ENCODE results near the gene EN2. TPM values are rescaled to one million over a fixed set of nuclear protein-coding genes. Genes with fewer than 3 reads are reported as not detected.

Gene EN2
- total RNA-seq, 4 donors from 2014 or later = not detected

DNA sequence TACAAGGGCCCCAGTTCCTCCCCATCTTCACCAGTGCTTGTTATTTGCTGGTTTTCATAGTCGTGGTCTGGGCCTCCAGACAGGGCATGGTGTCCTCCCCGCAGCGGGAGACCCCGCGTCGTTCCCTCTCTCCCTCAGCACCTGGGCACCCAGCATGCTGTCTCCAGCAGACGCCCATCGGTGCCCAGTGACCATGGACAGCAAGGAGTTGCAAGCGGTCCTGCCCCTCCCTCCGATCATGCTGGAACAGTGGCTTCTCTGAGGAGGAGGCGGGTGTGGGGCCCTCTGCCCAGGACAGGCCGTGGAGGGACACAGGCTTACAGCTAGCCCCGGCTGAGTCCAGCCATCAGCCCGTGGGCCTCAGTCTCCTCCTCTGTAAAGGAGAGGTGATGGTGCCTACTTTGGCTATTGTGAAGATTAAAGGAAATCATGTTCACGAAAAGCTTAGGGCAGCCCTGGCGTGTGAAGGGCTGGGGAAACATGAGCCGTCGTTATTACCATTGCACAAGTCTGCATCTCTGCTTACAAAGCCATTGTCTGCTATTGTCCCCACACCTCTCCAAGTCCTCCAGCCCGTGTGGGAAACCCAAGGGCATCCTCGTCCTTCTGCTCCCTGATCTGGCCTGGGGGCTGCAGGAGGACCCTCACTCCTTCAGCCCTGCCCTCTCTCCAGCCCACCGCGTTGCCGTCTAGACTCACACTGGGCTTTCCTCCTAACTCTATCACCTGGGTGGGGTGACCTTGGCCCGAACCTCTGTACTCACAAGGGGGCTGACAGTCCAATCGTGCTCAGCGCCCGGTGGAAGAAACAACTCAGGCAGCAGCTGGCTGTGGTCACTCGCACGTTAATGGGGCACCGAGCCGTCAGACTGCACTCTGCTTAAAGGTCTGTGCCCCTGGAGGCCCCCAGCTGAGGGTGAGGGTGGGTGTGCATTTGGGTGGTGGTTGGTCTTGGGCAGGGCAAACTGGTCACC, 29.9 kb downstream of the EN2 start:
- Histone ChIP-seq H3K27me3 (peaks cover 66% of the 10 kb centered on the region), H3K9me3 (no peaks in the 10 kb centered on the region), H3K4me1 (peaks cover 0 to 14% (median 8%) of the 10 kb centered on the region in 4 donors), H3K36me3 (no peaks in the 10 kb centered on the region), H3K27ac (no peak overlapping the region), H3K4me3 (no peak overlapping the region)
- WGBS, 2 donors (ENCODE audit: low coverage in 1 of 2) = 40 to 81% methylated on average over 1 to 31 of the region's 31 CpGs
- TF ChIP-seq EP300 (IDR thresholded peaks at IDR 0.05; ENCODE audit: low read depth) = no peak
- TF ChIP-seq POLR2A (IDR thresholded peaks at IDR 0.05) = no peak
- no peak for DNase-seq
- intact Hi-C loops (cut with DNase I; ENCODE audit: low total_unique reads) = no loop called here
- in situ Hi-C loops (cut with MboI; ENCODE audit: low pct_ligation_motif_present in 1 of 4, low pct_unique_long_range_greater_than_20kb in 1 of 4, low sequenced_read_pairs in 3 of 4) = no loop called here

DNA sequence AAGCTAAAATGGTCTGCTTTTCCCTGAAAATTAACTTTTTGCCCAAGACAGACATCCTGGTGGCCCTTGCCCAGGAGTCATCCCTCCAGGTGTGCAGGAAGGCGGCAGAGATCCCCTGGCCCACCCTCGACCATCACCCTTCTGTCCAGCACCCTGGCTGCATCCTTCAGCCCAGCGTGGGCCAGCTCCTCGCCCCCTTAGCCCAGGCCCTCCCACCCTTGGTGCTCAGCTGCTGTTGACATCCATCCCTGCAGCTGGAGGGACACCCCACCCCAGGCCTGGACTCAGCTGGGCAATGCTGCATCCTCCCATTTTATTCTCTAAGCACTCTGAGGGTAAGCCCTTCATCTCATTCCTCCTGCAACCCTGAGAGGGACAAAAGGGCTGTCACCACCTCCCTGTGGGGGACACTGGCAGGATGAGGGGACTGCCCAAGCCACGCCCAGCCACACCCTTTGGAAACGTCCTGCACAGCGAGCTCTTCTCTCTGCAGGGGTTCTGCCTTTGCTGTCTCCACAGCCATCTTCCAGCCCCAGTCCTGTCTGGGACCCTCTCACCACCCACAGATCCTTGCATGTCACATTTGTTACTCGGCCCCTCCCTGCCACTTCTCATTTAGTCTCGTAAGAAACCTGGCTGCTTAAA, 30.7 kb downstream of the EN2 start:
- Histone ChIP-seq H3K27me3 (peaks cover 66% of the 10 kb centered on the region), H3K9me3 (no peaks in the 10 kb centered on the region), H3K4me3 (no peak overlapping the region), H3K27ac (no peak overlapping the region), H3K4me1 (peaks cover 0 to 14% (median 8%) of the 10 kb centered on the region in 4 donors), H3K36me3 (no peaks in the 10 kb centered on the region)
- no peak for DNase-seq
- 16 to 50% methylated on average over 5 to 9 of the region's 9 CpGs for WGBS, 2 donors (ENCODE audit: low coverage in 1 of 2)
- in situ Hi-C loops (cut with MboI; ENCODE audit: low pct_ligation_motif_present in 1 of 4, low pct_unique_long_range_greater_than_20kb in 1 of 4, low sequenced_read_pairs in 3 of 4) = no loop called here
- intact Hi-C loops (cut with DNase I; ENCODE audit: low total_unique reads) = no loop called here
- TF ChIP-seq EP300 (IDR thresholded peaks at IDR 0.05; ENCODE audit: low read depth) = no peak
- no peak for TF ChIP-seq POLR2A (IDR thresholded peaks at IDR 0.05)
- TF ChIP-seq POLR2AphosphoS5 (IDR thresholded peaks at IDR 0.05) = no peak
- TF ChIP-seq, protein P1, sequence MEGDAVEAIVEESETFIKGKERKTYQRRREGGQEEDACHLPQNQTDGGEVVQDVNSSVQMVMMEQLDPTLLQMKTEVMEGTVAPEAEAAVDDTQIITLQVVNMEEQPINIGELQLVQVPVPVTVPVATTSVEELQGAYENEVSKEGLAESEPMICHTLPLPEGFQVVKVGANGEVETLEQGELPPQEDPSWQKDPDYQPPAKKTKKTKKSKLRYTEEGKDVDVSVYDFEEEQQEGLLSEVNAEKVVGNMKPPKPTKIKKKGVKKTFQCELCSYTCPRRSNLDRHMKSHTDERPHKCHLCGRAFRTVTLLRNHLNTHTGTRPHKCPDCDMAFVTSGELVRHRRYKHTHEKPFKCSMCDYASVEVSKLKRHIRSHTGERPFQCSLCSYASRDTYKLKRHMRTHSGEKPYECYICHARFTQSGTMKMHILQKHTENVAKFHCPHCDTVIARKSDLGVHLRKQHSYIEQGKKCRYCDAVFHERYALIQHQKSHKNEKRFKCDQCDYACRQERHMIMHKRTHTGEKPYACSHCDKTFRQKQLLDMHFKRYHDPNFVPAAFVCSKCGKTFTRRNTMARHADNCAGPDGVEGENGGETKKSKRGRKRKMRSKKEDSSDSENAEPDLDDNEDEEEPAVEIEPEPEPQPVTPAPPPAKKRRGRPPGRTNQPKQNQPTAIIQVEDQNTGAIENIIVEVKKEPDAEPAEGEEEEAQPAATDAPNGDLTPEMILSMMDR (IDR thresholded peaks at IDR 0.05) = no peak

DNA sequence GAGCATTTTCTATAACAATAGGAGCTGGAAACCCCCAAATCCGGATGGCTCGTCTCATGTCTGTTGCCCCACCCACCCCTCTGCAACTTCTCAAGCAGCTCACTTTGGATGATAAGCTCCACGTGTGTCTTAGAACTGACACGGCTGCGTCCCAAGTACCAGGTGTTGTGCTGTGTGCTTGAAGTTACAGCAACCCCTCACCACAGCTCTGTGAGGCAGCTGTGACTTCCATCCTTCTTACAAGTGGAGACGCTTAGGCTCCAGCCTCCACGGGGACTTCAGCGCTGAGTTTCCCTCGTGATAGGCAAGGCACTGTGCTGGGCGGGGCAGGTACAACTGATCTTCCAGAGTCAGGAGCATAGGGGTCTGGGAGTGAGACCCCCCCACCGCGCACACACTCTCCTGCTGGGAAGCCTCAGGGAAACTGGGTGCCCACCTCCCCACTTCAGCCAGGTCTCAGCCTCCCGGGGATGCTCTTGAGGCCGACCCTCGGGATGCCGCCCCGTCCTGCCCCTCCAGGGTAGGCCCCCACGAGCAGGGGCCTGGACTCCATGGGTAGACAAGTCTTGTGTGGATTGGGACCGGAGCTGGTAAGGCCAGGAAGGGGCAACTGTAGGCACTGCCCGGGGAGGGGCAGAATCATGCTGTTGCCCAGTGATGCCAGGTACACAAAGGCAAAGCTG, 31.4 kb downstream of the EN2 start:
- Histone ChIP-seq H3K9me3 (no peaks in the 10 kb centered on the region), H3K27me3 (peaks cover 66% of the 10 kb centered on the region), H3K36me3 (no peaks in the 10 kb centered on the region), H3K4me3 (no peak overlapping the region), H3K4me1 (peaks cover 0 to 14% (median 8%) of the 10 kb centered on the region in 4 donors), H3K27ac (no peak overlapping the region)
- in situ Hi-C loops (cut with MboI; ENCODE audit: low pct_ligation_motif_present in 1 of 4, low pct_unique_long_range_greater_than_20kb in 1 of 4, low sequenced_read_pairs in 3 of 4) = no loop called here
- TF ChIP-seq POLR2AphosphoS5 (IDR thresholded peaks at IDR 0.05) (no peak), EP300 (IDR thresholded peaks at IDR 0.05; ENCODE audit: low read depth) (no peak), POLR2A (IDR thresholded peaks at IDR 0.05) (no peak)
- TF ChIP-seq, protein P1 (IDR thresholded peaks at IDR 0.05) = no peak
- 31 to 69% methylated on average over 5 to 17 of the region's 20 CpGs for WGBS, 2 donors (ENCODE audit: low coverage in 1 of 2)
- DNase-seq = no peak
- intact Hi-C loops (cut with DNase I; ENCODE audit: low total_unique reads) = no loop called here

DNA sequence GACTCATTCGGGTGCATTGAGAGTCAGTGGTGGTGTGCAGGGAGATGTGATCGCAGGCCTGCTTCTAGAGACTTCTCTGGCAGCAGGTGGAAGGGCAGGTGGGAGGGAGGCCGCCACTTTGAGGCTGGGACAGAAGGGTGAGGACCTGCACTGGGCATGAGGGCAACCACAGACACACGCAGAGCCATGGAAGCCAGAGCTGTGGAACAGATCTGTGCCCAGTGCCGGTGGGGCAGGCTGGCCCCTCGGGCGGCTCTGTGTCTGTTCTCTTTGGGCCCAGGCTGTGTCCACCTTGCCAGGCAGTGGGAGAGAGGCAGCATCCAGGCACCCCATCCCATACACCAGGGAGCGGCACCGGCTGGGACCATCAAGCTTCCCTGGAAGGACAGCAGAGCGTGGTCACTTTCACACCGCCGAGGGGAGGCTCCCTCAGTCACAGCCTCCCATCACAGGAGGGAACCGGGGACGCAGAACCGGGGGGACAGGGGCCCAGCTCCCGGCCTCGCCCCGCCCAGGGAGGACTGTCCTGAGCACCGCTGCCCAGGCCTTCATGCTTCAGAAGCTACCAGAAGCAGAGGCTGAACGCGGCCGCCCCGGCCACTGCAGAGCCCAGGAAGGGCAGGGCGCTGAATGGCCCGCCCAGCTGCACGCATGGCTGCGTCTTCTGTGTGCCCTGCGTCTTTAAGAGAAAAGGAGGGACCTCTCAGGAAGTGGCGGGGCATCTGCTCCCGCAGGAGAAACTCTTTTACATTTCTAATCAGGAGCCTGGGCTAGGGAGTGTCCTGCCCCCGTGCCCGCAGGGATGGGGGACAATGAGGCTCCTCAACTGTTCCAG, 32.1 kb downstream of the EN2 start:
- 33% methylated on average over 32 of the region's 32 CpGs; no CpG with 5 or more reads in 1 of the 2 donors for WGBS, 2 donors (ENCODE audit: low coverage in 1 of 2)
- peaks cover 69% of the 10 kb centered on the region for H3K27me3 ChIP-seq
- H3K9me3 ChIP-seq = no peaks in the 10 kb centered on the region
- peak overlapping the region; percentile 20 to 54 (median 34) for H3K4me3 ChIP-seq
- DNase-seq = peak; percentile 37
- H3K27ac ChIP-seq = peak overlapping the region in 3 of 4 donors; percentile 30 to 47 (median 41)
- H3K4me1 ChIP-seq = peaks cover 0 to 14% (median 8%) of the 10 kb centered on the region in 4 donors
- no peaks in the 10 kb centered on the region for H3K36me3 ChIP-seq
- in situ Hi-C loops (cut with MboI; ENCODE audit: low pct_ligation_motif_present in 1 of 4, low pct_unique_long_range_greater_than_20kb in 1 of 4, low sequenced_read_pairs in 3 of 4) (no loop called here), intact Hi-C loops (cut with DNase I; ENCODE audit: low total_unique reads) (no loop called here)
- TF ChIP-seq, protein P1 (IDR thresholded peaks at IDR 0.05) = no peak
- no peak for TF ChIP-seq EP300 (IDR thresholded peaks at IDR 0.05; ENCODE audit: low read depth)
- no peak for TF ChIP-seq POLR2A (IDR thresholded peaks at IDR 0.05)
- no peak for TF ChIP-seq POLR2AphosphoS5 (IDR thresholded peaks at IDR 0.05)

Data from transverse colon (tissue), 4 donors.